ENCODE results near the gene LILRB2.
A peak's percentile ranks its signal among the peaks of the same experiment; 100 is the strongest.
"Not testable (repeated sequence)": the region's sequence is repeated elsewhere in the genome, so short reads cannot be mapped to it uniquely, and the experiment has no call there.

The LILRB2 gene

DNA sequence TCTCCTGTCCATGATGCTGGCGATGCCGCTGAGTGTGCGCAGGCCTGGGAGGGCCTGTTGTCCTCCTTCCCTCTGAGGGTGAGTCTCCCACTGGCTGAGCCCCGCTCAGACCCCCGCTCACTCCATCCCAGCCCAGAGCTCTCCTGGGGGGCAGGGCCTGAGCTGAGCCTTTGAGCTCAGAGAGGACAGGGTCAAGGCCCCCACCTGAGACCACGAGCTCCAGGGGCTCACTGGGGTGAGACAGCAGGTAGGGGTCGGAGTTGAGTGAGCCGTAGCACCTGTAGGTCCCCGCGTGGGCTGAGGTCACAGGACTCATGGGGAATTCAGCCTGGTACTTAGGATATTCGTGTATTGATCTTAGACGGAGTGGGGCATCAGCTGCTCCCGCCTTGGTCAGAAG, 2.9 kb downstream of the LILRB2 start:
- H3K27me3 ChIP-seq (replicated peaks in 2 of 5; ENCODE audit: control insufficient read depth in 4 of 5, insufficient read depth in 5 of 5, low read length in 4 of 5); POLR2A ChIA-PET; H3K27ac ChIP-seq (ENCODE audit: insufficient read depth in 1 of 2, low read depth in 1 of 2, low read length in 2 of 2, poor library complexity in 1 of 2, severe bottlenecking in 2 of 2); H3K4me3 ChIP-seq (ENCODE audit: control insufficient read depth in 1 of 7, extremely low read depth in 1 of 7, insufficient read depth in 4 of 7, low read depth in 2 of 7, low read length in 6 of 7); DNase-seq; H3K9me3 ChIP-seq (ENCODE audit: control extremely low read depth in 1 of 5, control insufficient read depth in 4 of 5, insufficient read depth in 2 of 5, low read depth in 1 of 5, low read length in 4 of 5); H3K36me3 ChIP-seq (ENCODE audit: control insufficient read depth in 4 of 4, insufficient read depth in 4 of 4, low read length in 3 of 4): not testable (repeated sequence)
- peaks cover 12 to 42% (median 39%) of the 10 kb centered on the region in 4 experiments for H3K4me1 ChIP-seq (ENCODE audit: control extremely low read depth in 1 of 4, control insufficient read depth in 4 of 4, insufficient read depth in 4 of 4, low read length in 3 of 4)
- WGBS (ENCODE audit: insufficient coverage): 95% methylated on average over 9 of the region's 13 CpGs
- CTCF ChIA-PET: interaction anchor here (1.0 to 2.1 kb wide), 2 partner anchors 11 to 43 kb away, joined by 3 to 8 read pairs; no protein-coding TSS in a partner anchor

DNA sequence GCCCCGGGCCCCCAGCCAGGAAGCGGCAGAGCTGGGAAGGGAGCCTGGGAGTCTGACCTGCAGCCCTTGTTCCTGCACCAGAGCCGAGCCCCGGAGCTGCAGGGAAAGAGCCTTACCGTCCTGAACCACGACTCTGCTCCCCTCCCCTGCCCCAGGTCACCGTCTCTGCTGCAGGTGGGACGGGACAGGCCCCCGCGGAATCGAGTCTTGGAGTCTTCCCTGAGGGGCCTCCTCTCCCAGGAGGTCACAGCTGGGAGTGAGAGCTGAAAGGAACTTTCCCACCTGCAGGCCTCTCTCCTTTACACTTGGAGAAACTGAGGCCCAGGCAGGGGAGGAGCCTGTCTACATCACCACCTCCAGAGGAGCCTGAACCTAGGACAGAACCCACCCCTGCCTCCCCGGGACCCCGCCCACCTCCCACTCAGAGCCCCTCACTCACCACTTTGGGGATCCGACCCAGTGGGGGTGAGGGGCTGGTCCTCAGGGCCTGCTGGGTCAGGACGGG, 3.7 kb downstream of the LILRB2 start:
- H3K4me1 ChIP-seq (ENCODE audit: control extremely low read depth in 1 of 4, control insufficient read depth in 4 of 4, insufficient read depth in 4 of 4, low read length in 3 of 4): peaks cover 6 to 36% (median 31%) of the 10 kb centered on the region in 4 experiments
- H3K36me3 ChIP-seq (ENCODE audit: control insufficient read depth in 4 of 4, insufficient read depth in 4 of 4, low read length in 3 of 4); H3K4me3 ChIP-seq (ENCODE audit: control insufficient read depth in 1 of 7, extremely low read depth in 1 of 7, insufficient read depth in 4 of 7, low read depth in 2 of 7, low read length in 6 of 7); DNase-seq; H3K27ac ChIP-seq (ENCODE audit: insufficient read depth in 1 of 2, low read depth in 1 of 2, low read length in 2 of 2, poor library complexity in 1 of 2, severe bottlenecking in 2 of 2); H3K27me3 ChIP-seq (replicated peaks in 2 of 5; ENCODE audit: control insufficient read depth in 4 of 5, insufficient read depth in 5 of 5, low read length in 4 of 5); POLR2A ChIA-PET; H3K9me3 ChIP-seq (ENCODE audit: control extremely low read depth in 1 of 5, control insufficient read depth in 4 of 5, insufficient read depth in 2 of 5, low read depth in 1 of 5, low read length in 4 of 5): not testable (repeated sequence)
- WGBS (ENCODE audit: insufficient coverage): no CpG with 5 or more reads among the region's 15 CpGs
- CTCF ChIA-PET: interaction anchor here (2.1 kb wide), 1 partner anchor 10 kb away, joined by 8 read pairs; no protein-coding TSS in a partner anchor

DNA sequence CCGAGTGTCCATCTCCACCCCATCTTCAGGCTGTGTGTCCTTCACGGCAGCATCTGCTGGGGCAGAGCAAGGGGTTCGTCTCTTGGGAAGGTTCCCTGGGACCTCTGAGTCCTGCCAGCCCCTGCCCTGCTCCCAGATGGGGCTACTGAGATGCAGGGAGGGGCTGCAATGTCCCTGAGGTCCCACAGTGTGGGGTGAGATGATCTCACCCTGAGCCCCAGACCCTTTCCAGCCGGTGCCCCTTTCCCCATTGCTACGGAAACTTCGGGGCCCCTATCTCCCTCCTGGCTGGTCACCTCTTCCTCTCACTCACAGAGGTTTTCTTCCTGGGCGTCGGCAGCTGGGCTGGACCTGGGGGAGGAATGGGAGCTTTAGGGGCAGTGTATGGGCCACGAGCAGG, 5.0 kb downstream of the LILRB2 start:
- H3K27me3 ChIP-seq (replicated peaks in 2 of 5; ENCODE audit: control insufficient read depth in 4 of 5, insufficient read depth in 5 of 5, low read length in 4 of 5): no peaks in the 10 kb centered on the region
- WGBS (ENCODE audit: insufficient coverage): 100% methylated on average over 4 of the region's 9 CpGs
- no peak overlapping the region for H3K27ac ChIP-seq (ENCODE audit: insufficient read depth in 1 of 2, low read depth in 1 of 2, low read length in 2 of 2, poor library complexity in 1 of 2, severe bottlenecking in 2 of 2)
- ChIA-PET POLR2A (no interaction called here), CTCF (interaction anchor here (1.3 kb wide), 1 partner anchor 9 kb away, joined by 3 read pairs; no protein-coding TSS in a partner anchor)
- no peak for DNase-seq
- H3K9me3 ChIP-seq (ENCODE audit: control extremely low read depth in 1 of 5, control insufficient read depth in 4 of 5, insufficient read depth in 2 of 5, low read depth in 1 of 5, low read length in 4 of 5): no peaks in the 10 kb centered on the region
- H3K4me3 ChIP-seq (ENCODE audit: control insufficient read depth in 1 of 7, extremely low read depth in 1 of 7, insufficient read depth in 4 of 7, low read depth in 2 of 7, low read length in 6 of 7): no peak overlapping the region
- H3K36me3 ChIP-seq (ENCODE audit: control insufficient read depth in 4 of 4, insufficient read depth in 4 of 4, low read length in 3 of 4): peaks cover 0 to 8% (median 1%) of the 10 kb centered on the region in 4 experiments
- peaks cover 0 to 29% (median 23%) of the 10 kb centered on the region in 4 experiments for H3K4me1 ChIP-seq (ENCODE audit: control extremely low read depth in 1 of 4, control insufficient read depth in 4 of 4, insufficient read depth in 4 of 4, low read length in 3 of 4)

DNA sequence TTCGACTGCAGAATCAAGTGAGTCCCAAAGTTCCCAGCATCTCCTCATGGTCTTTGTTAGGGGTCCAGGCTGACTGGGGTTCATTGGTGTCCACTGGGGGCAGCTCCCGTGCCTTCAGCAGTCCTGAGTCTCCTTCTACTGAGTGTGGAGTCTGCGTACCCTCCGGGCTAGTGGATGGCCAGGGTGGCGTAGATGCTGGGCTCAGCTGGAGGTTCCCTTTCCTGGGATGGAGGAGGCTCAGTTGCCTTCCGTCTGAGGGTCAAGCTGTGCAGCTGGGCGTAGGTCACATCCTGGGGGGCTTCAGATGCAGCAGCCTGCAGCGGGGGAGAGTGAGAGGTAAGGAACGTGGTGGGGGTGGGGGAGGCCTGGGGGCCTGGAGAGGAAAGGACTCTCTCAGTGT, 6.4 kb downstream of the LILRB2 start:
- H3K27me3 ChIP-seq (replicated peaks in 2 of 5; ENCODE audit: control insufficient read depth in 4 of 5, insufficient read depth in 5 of 5, low read length in 4 of 5); H3K27ac ChIP-seq (ENCODE audit: insufficient read depth in 1 of 2, low read depth in 1 of 2, low read length in 2 of 2, poor library complexity in 1 of 2, severe bottlenecking in 2 of 2); H3K9me3 ChIP-seq (ENCODE audit: control extremely low read depth in 1 of 5, control insufficient read depth in 4 of 5, insufficient read depth in 2 of 5, low read depth in 1 of 5, low read length in 4 of 5); CTCF ChIA-PET; DNase-seq; POLR2A ChIA-PET; H3K4me3 ChIP-seq (ENCODE audit: control insufficient read depth in 1 of 7, extremely low read depth in 1 of 7, insufficient read depth in 4 of 7, low read depth in 2 of 7, low read length in 6 of 7); H3K36me3 ChIP-seq (ENCODE audit: control insufficient read depth in 4 of 4, insufficient read depth in 4 of 4, low read length in 3 of 4): not testable (repeated sequence)
- H3K4me1 ChIP-seq (ENCODE audit: control extremely low read depth in 1 of 4, control insufficient read depth in 4 of 4, insufficient read depth in 4 of 4, low read length in 3 of 4): peaks cover 0 to 15% (median 9%) of the 10 kb centered on the region in 4 experiments
- WGBS (ENCODE audit: insufficient coverage): 94% methylated on average over 2 of the region's 9 CpGs

DNA sequence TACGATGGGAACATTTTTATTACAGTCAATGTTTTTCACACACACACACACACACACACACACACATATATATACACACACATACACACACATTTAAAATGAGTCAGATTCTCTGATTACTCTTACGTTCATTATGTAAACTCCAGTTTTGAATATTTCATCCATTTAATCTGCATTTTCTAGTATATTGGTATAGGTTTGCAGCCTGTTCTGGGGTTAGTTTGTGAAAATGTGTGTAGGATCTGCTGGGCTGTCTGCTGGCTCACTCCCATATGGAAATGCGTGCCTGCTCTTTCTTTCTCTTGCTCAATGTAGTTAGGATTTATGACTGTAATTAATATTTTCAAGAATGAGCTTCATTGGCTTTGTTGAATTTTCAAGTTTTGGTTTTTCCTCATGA, 7.1 kb downstream of the LILRB2 start:
- WGBS (ENCODE audit: insufficient coverage): 100% methylated on average over 1 of the region's 3 CpGs
- CTCF ChIA-PET: interaction anchor here (0.7 kb wide), 1 partner anchor 111 kb away, joined by 3 read pairs; no protein-coding TSS in a partner anchor
- Histone ChIP-seq H3K4me1 (ENCODE audit: control extremely low read depth in 1 of 4, control insufficient read depth in 4 of 4, insufficient read depth in 4 of 4, low read length in 3 of 4) (peaks cover 0 to 8% (median 5%) of the 10 kb centered on the region in 4 experiments), H3K27ac (ENCODE audit: insufficient read depth in 1 of 2, low read depth in 1 of 2, low read length in 2 of 2, poor library complexity in 1 of 2, severe bottlenecking in 2 of 2) (no peak overlapping the region), H3K36me3 (ENCODE audit: control insufficient read depth in 4 of 4, insufficient read depth in 4 of 4, low read length in 3 of 4) (peaks cover 0 to 8% (median 1%) of the 10 kb centered on the region in 4 experiments), H3K27me3 (replicated peaks in 2 of 5; ENCODE audit: control insufficient read depth in 4 of 5, insufficient read depth in 5 of 5, low read length in 4 of 5) (no peaks in the 10 kb centered on the region), H3K9me3 (ENCODE audit: control extremely low read depth in 1 of 5, control insufficient read depth in 4 of 5, insufficient read depth in 2 of 5, low read depth in 1 of 5, low read length in 4 of 5) (no peaks in the 10 kb centered on the region), H3K4me3 (ENCODE audit: control insufficient read depth in 1 of 7, extremely low read depth in 1 of 7, insufficient read depth in 4 of 7, low read depth in 2 of 7, low read length in 6 of 7) (no peak overlapping the region)
- POLR2A ChIA-PET: no interaction called here
- no peak for DNase-seq

DNA sequence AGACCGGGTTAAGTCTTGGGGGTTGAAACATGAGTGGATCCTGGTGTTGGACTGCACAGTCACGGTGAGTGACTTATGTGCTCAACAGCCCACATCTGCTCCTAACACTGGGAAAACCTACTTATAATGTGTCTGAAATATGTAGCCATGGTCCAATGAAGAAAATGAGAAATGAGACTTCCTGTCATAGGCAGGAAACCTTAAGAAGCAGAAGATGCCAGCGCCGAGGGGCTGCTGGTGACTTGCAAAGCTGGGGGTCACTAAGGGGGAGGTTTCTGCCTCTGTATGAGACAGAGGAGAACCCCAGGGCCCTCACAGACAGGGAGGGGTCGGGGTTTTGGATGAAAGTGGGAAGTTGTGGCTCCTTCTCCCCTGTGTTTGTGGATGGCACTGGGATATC, 8.7 kb downstream of the LILRB2 start:
- POLR2A ChIA-PET; H3K9me3 ChIP-seq (ENCODE audit: control extremely low read depth in 1 of 5, control insufficient read depth in 4 of 5, insufficient read depth in 2 of 5, low read depth in 1 of 5, low read length in 4 of 5); H3K27me3 ChIP-seq (replicated peaks in 2 of 5; ENCODE audit: control insufficient read depth in 4 of 5, insufficient read depth in 5 of 5, low read length in 4 of 5); CTCF ChIA-PET; H3K27ac ChIP-seq (ENCODE audit: insufficient read depth in 1 of 2, low read depth in 1 of 2, low read length in 2 of 2, poor library complexity in 1 of 2, severe bottlenecking in 2 of 2); H3K36me3 ChIP-seq (ENCODE audit: control insufficient read depth in 4 of 4, insufficient read depth in 4 of 4, low read length in 3 of 4); H3K4me1 ChIP-seq (ENCODE audit: control extremely low read depth in 1 of 4, control insufficient read depth in 4 of 4, insufficient read depth in 4 of 4, low read length in 3 of 4); H3K4me3 ChIP-seq (ENCODE audit: control insufficient read depth in 1 of 7, extremely low read depth in 1 of 7, insufficient read depth in 4 of 7, low read depth in 2 of 7, low read length in 6 of 7): not testable (repeated sequence)
- WGBS (ENCODE audit: insufficient coverage): 39% methylated on average over 3 of the region's 5 CpGs
- DNase-seq: peak in 1 of 3 donors; percentile 32

DNA sequence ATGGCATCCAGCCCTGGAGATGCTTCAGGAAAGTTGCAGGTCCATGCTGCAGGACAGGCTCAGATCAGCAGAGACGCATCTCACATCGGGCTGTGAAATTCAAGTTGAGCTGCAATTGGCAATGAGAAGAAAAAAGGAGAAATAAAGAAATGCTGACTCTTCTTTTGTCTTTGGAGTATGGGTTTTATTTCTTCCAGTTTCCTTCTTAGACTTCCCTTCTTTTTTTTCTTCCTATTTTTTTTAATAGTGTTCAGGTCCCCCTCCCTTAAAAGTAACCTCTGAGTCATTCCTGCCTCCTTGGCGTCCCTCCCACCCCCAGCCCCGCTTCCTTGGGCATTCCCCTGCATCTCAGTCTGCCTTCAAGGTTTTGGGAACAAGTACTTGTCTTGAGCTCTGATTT, 9.3 kb downstream of the LILRB2 start:
- no CpG with 5 or more reads among the region's 4 CpGs for WGBS (ENCODE audit: insufficient coverage)
- H3K27me3 ChIP-seq (replicated peaks in 2 of 5; ENCODE audit: control insufficient read depth in 4 of 5, insufficient read depth in 5 of 5, low read length in 4 of 5); H3K27ac ChIP-seq (ENCODE audit: insufficient read depth in 1 of 2, low read depth in 1 of 2, low read length in 2 of 2, poor library complexity in 1 of 2, severe bottlenecking in 2 of 2); H3K9me3 ChIP-seq (ENCODE audit: control extremely low read depth in 1 of 5, control insufficient read depth in 4 of 5, insufficient read depth in 2 of 5, low read depth in 1 of 5, low read length in 4 of 5); H3K4me3 ChIP-seq (ENCODE audit: control insufficient read depth in 1 of 7, extremely low read depth in 1 of 7, insufficient read depth in 4 of 7, low read depth in 2 of 7, low read length in 6 of 7); DNase-seq; POLR2A ChIA-PET; CTCF ChIA-PET; H3K36me3 ChIP-seq (ENCODE audit: control insufficient read depth in 4 of 4, insufficient read depth in 4 of 4, low read length in 3 of 4); H3K4me1 ChIP-seq (ENCODE audit: control extremely low read depth in 1 of 4, control insufficient read depth in 4 of 4, insufficient read depth in 4 of 4, low read length in 3 of 4): not testable (repeated sequence)

All from common myeloid progenitor, CD34-positive (primary cell).